Measurements from ENCODE around the gene AHDC1. TPM values are rescaled to one million over a fixed set of nuclear protein-coding genes. Genes with fewer than 3 reads are reported as not detected.
A peak's percentile ranks its signal among the peaks of the same experiment; 100 is the strongest.

Gene AHDC1
- total and polyA plus RNA-seq, 2 of the 13 experiments (the other 11 are each of a cell fraction or from before 2014, with no cell fraction given): 1.0 to 2.7 TPM

GRCh38 chr1:27525296-27526272 is 78.4 kb downstream of the AHDC1 start:
- in situ Hi-C loops (cut with HindIII; ENCODE audit: extremely low pct_ligation_motif_present, low pct_unique_long_range_greater_than_20kb): no loop called here
- Histone ChIP-seq H3K4me2 (ENCODE audit: low read depth, low read length) (peak overlapping the region; percentile 100), H3K79me2 (ENCODE audit: insufficient read depth, low read length) (no peaks in the 10 kb centered on the region), H3K9ac (ENCODE audit: insufficient read depth, low read depth, low read length) (peak overlapping the region; percentile 22; the same call in 1 of the 2 replicates), H2AFZ (ENCODE audit: low read length) (no peak overlapping the region), H4K20me1 (ENCODE audit: insufficient read depth, low read length) (no peaks in the 10 kb centered on the region), H3K27me3 (ENCODE audit: control insufficient read depth in 1 of 2, insufficient read depth in 2 of 2, low read length in 2 of 2) (no peaks in the 10 kb centered on the region), H3K36me3 (replicated peaks in 1 of 2; ENCODE audit: control insufficient read depth in 1 of 2, insufficient read depth in 2 of 2, low read length in 2 of 2) (no peaks in the 10 kb centered on the region), H3K9me3 (ENCODE audit: low read length) (no peaks in the 10 kb centered on the region), H3K4me1 (ENCODE audit: insufficient read depth, low read length) (peaks cover 88% of the 10 kb centered on the region), H3K4me3 (replicated peaks in 1 of 3; ENCODE audit: insufficient read depth in 1 of 3, low read depth in 2 of 3, low read length in 3 of 3) (peak overlapping the region in 2 of 3 experiments; percentile 11 to 79; a peak in 2 of 6 replicates), H3K27ac (ENCODE audit: extremely low read length, insufficient read depth, low read length) (no peak overlapping the region)
- intact Hi-C loops (cut with micrococcal nuclease; ENCODE audit: unreplicated experiment): loop anchor here (5.0 kb wide), 1 partner anchor 47 kb away; no protein-coding TSS in a partner anchor
- DNase-seq (ENCODE audit: low spot score) (no peak), FAIRE-seq (no peak), ATAC-seq (no peak)
- POLR2A ChIA-PET: interaction anchor here (1.1 to 2.4 kb wide), 5 partner anchors 10 to 38 kb away, joined by 3 to 7 read pairs (median 4); partner anchors contain the start of gene WASF2
- no TSS peak for BruUV-seq (replicated peaks)
- CTCF ChIA-PET (ENCODE audit: low intra/inter-chr PET ratio, low total read pairs): no interaction called here
- WGBS (ENCODE audit: low lambda C conversion rate): 24% methylated on average over 6 of the region's 16 CpGs
- no peak for TF ChIP-seq HMG20B (CRISPR knock-in tag; conservative IDR thresholded peaks at IDR 0.05)
- peak; percentile 39; the same call in 1 of the 2 replicates for TF ChIP-seq PATZ1 (CRISPR knock-in tag; IDR thresholded peaks at IDR 0.05)
- TF ChIP-seq ZC3H4 (CRISPR knock-in tag; IDR thresholded peaks at IDR 0.05; ENCODE audit: borderline replicate concordance): no peak
- no peak for TF ChIP-seq KLF15 (CRISPR knock-in tag; IDR thresholded peaks at IDR 0.05; ENCODE audit: borderline replicate concordance)
- TF ChIP-seq ZNF263 (CRISPR knock-in tag; IDR thresholded peaks at IDR 0.05): peak; percentile 87
- TF ChIP-seq ZBTB37 (CRISPR knock-in tag; IDR thresholded peaks at IDR 0.05): 0 out of 2 replicates have a peak, but pooled peaks have one; percentile 29
- TF ChIP-seq HDAC1 (CRISPR knock-in tag; IDR thresholded peaks at IDR 0.05): no peak
- TF ChIP-seq ZNF614 (CRISPR knock-in tag; IDR thresholded peaks at IDR 0.05; ENCODE audit: borderline replicate concordance): no peak
- 0 out of 2 replicates have a peak, but pooled peaks have one; percentile 35 for TF ChIP-seq SPEN (CRISPR knock-in tag; IDR thresholded peaks at IDR 0.05; ENCODE audit: low read depth)
- TF ChIP-seq BORCS8-MEF2B (CRISPR knock-in tag; IDR thresholded peaks at IDR 0.05): no peak
- peak; percentile 53 for TF ChIP-seq ZNF646 (CRISPR knock-in tag; IDR thresholded peaks at IDR 0.05)

Data from HepG2 (cell line).